ENCODE results near the gene ARHGEF2. TPM values are rescaled to one million over a fixed set of nuclear protein-coding genes. Genes with fewer than 3 reads are reported as not detected.

The ARHGEF2 gene
- total and polyA plus RNA-seq, 2 donors (not counting 3 experiments of a cell fraction or from before 2014, with no cell fraction given): 59.2 to 118 TPM

DNA sequence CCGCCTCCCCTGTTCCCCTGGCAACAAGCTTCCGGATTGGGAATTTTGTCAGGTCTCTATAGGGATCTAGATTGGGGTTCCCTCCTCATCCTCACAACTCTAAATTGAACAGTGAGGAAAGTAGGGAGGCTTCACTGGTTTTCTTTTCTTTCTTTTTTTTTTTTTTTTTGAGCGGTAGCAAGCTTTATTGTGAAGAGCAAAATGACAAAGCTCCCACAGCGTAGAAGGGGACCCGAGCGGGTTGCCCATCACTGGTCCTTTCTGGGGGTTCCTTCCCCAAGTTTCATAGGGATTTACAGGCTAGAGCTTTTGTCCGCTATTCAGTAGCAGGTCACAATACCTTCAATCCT lies 10.3 kb downstream of the ARHGEF2 start:
- Histone ChIP-seq H4K20me1 (replicated peaks; ENCODE audit: control insufficient read depth, extremely low read depth, insufficient read depth, low read length) (no peaks in the 10 kb centered on the region), H3K4me2 (ENCODE audit: insufficient read depth, low read length) (peak overlapping the region; percentile 66), H3K9me3 (replicated peaks; ENCODE audit: control insufficient read depth, insufficient read depth, low read length) (no peaks in the 10 kb centered on the region), H3K27me3 (ENCODE audit: control insufficient read depth in 2 of 2, insufficient read depth in 2 of 2, low read length in 2 of 2) (no peaks in the 10 kb centered on the region), H3K36me3 (ENCODE audit: control insufficient read depth in 2 of 2, extremely low read depth in 1 of 2, insufficient read depth in 2 of 2, low read length in 2 of 2) (peaks cover 14 to 27% of the 10 kb centered on the region in 2 experiments), H3K4me1 (ENCODE audit: control insufficient read depth, extremely low read depth, insufficient read depth, low read length) (peaks cover 61% of the 10 kb centered on the region), H3K27ac (ENCODE audit: insufficient read depth, low read depth, low read length) (peak overlapping the region; percentile 91), H2AFZ (ENCODE audit: low read depth, low read length) (no peak overlapping the region), H3K9ac (replicated peaks; ENCODE audit: extremely low read depth, insufficient read depth, low read length) (peak overlapping the region; percentile 61), H3K79me2 (ENCODE audit: control insufficient read depth, insufficient read depth, low read length) (peaks cover 58% of the 10 kb centered on the region), H3K4me3 (replicated peaks in 1 of 3; ENCODE audit: insufficient read depth in 1 of 3, low read depth in 1 of 3, low read length in 3 of 3) (peak overlapping the region in 1 of 3 experiments; percentile 18), H3K9me1 (replicated peaks; ENCODE audit: control insufficient read depth, extremely low read depth, insufficient read depth, low read length) (no peaks in the 10 kb centered on the region)
- TF ChIP-seq POLR2AphosphoS5 (IDR thresholded peaks at IDR 0.05; ENCODE audit: insufficient read depth, low read depth, low read length) (no peak), MYC (IDR thresholded peaks at IDR 0.05; ENCODE audit: low read depth, low read length) (no peak), FOS (IDR thresholded peaks at IDR 0.05; ENCODE audit: borderline replicate concordance, insufficient read depth, low read length) (no peak), POLR2A (IDR thresholded peaks at IDR 0.05; ENCODE audit: low read depth, low read length) (no peak), GATA2 (IDR thresholded peaks at IDR 0.05; ENCODE audit: insufficient read depth, insufficient read length, low read depth, low read length) (no peak), EZH2 (IDR thresholded peaks at IDR 0.05; ENCODE audit: borderline replicate concordance, low read depth, low read length, severe bottlenecking) (no peak), JUN (IDR thresholded peaks at IDR 0.05; ENCODE audit: borderline replicate concordance, insufficient read depth, insufficient read length, low read depth) (no peak)
- TF ChIP-seq, protein P1, sequence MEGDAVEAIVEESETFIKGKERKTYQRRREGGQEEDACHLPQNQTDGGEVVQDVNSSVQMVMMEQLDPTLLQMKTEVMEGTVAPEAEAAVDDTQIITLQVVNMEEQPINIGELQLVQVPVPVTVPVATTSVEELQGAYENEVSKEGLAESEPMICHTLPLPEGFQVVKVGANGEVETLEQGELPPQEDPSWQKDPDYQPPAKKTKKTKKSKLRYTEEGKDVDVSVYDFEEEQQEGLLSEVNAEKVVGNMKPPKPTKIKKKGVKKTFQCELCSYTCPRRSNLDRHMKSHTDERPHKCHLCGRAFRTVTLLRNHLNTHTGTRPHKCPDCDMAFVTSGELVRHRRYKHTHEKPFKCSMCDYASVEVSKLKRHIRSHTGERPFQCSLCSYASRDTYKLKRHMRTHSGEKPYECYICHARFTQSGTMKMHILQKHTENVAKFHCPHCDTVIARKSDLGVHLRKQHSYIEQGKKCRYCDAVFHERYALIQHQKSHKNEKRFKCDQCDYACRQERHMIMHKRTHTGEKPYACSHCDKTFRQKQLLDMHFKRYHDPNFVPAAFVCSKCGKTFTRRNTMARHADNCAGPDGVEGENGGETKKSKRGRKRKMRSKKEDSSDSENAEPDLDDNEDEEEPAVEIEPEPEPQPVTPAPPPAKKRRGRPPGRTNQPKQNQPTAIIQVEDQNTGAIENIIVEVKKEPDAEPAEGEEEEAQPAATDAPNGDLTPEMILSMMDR (IDR thresholded peaks at IDR 0.05; ENCODE audit: extremely low read depth in 1 of 2, insufficient read depth in 1 of 2, low read depth in 1 of 2, low read length in 2 of 2): no peak
- TF ChIP-seq, protein P2, sequence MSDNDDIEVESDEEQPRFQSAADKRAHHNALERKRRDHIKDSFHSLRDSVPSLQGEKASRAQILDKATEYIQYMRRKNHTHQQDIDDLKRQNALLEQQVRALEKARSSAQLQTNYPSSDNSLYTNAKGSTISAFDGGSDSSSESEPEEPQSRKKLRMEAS (IDR thresholded peaks at IDR 0.05; ENCODE audit: insufficient read depth, insufficient read length): no peak
- POLR2A ChIA-PET: interaction anchor here (1.2 to 1.5 kb wide), 3 partner anchors 11 to 34 kb away, joined by 3 to 4 read pairs (median 4); partner anchors contain the start of genes ARHGEF2 and KHDC4
- CTCF ChIA-PET: interaction anchor here (0.7 to 5.5 kb wide), 11 partner anchors 9 to 843 kb away, joined by 3 to 41 read pairs (median 4); partner anchors contain the start of genes ARHGEF2 and UBQLN4
- FAIRE-seq (no peak), DNase-seq (ENCODE audit: low read depth, low spot score) (no peak)
- TSS peak; percentile 58 for BruUV-seq (replicated peaks)
- intact Hi-C loops (cut with micrococcal nuclease): loop anchor here (10.0 kb wide), 1 partner anchor 167 kb away; no protein-coding TSS in a partner anchor
- dilution Hi-C loops (cut with MboI; ENCODE audit: extremely low pct_ligation_motif_present, low sequenced_read_pairs): no loop called here

All from endothelial cell of umbilical vein (primary cell).